Keratinocyte (primary cell): ENCODE measurements around the gene ATP13A3.

Experiments used
- EZH2 ChIP-seq: IDR thresholded peaks from one replicate; pipeline ENCODE4 v1.6.1; 2012; ENCODE audit warnings: inconsistent platforms, mild to moderate bottlenecking, low read length, moderate library complexity
- TF ChIP-seq, protein P1 (sequence below), 3 experiments: IDR thresholded peaks in 1 of 3; conservative IDR thresholded peaks in 1 of 3; optimal IDR thresholded peaks in 1 of 3; 2 replicates in 2 of 3; 3 replicates in 1 of 3; pipeline versions ENCODE3 to v1.5.1; 2011; ENCODE audit warnings: low read length in 3 of 3, mild to moderate bottlenecking in 3 of 3, moderate library complexity in 2 of 3, control low read depth in 1 of 3, inconsistent platforms in 1 of 3; ENCODE audit not compliant: insufficient read depth in 2 of 3; ENCODE audit errors: extremely low read depth in 1 of 3

- TF ChIP-seq, protein P1, sequence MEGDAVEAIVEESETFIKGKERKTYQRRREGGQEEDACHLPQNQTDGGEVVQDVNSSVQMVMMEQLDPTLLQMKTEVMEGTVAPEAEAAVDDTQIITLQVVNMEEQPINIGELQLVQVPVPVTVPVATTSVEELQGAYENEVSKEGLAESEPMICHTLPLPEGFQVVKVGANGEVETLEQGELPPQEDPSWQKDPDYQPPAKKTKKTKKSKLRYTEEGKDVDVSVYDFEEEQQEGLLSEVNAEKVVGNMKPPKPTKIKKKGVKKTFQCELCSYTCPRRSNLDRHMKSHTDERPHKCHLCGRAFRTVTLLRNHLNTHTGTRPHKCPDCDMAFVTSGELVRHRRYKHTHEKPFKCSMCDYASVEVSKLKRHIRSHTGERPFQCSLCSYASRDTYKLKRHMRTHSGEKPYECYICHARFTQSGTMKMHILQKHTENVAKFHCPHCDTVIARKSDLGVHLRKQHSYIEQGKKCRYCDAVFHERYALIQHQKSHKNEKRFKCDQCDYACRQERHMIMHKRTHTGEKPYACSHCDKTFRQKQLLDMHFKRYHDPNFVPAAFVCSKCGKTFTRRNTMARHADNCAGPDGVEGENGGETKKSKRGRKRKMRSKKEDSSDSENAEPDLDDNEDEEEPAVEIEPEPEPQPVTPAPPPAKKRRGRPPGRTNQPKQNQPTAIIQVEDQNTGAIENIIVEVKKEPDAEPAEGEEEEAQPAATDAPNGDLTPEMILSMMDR (optimal IDR thresholded peaks at IDR 0.05 in 1 of 3, IDR thresholded peaks at IDR 0.05 in 1 of 3, conservative IDR thresholded peaks at IDR 0.05 in 1 of 3; ENCODE audit: extremely low read depth in 1 of 3, insufficient read depth in 2 of 3, low read length in 3 of 3) = no peak
- TF ChIP-seq EZH2 = no peak
These were observed 79.4 kb downstream of the ATP13A3 start for GRCh38 chr3:194407423-194407822.
